CD4-positive, alpha-beta T cell treated with Interleukin-12 subunit alpha and Interleukin-12 subunit beta, for 1 hour (primary cell): ENCODE data around the gene NFAT5.
A peak's percentile ranks its signal among the peaks of the same experiment; 100 is the strongest.
"Not testable (repeated sequence)": the region's sequence is repeated elsewhere in the genome, so short reads cannot be mapped to it uniquely, and the experiment has no call there.

Experiments used
- DNase-seq: peaks from one replicate; pipeline ENCODE4 v3.0.0-alpha.2; 2020

Gene NFAT5

DNA sequence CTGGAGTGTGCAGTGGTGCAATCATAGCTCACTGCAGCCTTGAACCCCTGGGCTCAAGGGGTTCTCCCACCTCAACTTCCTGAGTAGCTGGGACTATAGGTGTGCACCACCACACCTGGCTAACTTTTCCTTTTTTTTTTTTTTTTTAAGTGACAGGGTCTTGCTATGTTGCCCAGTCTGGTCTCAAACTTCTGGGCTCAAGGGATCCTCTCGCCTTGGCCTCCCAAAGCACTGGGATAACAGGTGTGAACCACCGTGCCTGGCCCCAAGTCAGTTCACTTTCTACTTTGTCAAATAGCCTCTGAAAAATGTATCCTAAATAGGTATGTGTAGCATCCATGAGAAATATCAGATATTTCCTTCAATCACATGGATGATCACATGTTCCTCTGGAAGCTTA lies 9.9 kb upstream of the NFAT5 start:
- DNase-seq: no peak

DNA sequence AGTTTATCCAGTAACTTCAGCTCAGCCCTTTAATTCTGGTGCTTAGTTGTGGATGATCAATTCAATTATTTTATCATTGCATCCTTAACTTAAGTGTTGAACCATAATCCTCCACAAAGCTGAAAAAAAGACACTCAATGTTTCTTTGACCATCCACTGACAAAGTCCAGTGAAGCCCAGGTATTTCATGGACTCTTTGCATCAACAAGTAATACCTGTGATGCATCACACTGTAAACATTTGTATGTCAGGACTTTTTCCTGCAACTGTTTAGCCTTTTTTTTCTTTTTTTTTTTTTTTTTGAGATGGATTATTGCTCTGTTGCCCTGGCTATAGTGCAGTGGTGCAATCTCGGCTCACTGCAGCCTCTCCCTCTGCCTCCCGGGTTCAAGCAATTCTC lies 6.6 kb upstream of the NFAT5 start:
- no peak for DNase-seq

DNA sequence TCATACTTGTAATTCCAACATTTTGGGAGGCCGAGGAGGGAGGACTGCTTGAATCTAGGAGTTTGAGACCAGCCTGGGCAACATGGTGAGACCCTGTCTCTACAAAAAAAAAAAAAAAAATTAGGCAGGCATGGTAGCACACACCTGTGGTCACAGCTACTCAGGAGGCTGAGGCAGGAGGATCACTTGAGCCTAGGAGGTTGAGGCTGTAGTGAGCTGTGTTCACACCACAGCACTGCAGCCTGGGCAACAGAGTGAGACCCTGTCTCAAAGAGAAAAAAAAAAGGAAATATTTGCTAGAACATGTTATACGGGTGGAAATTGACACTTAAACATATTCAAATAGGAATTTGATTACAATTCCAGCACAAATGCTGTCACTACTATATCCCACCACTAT lies 4.4 kb upstream of the NFAT5 start:
- DNase-seq: not testable (repeated sequence)

DNA sequence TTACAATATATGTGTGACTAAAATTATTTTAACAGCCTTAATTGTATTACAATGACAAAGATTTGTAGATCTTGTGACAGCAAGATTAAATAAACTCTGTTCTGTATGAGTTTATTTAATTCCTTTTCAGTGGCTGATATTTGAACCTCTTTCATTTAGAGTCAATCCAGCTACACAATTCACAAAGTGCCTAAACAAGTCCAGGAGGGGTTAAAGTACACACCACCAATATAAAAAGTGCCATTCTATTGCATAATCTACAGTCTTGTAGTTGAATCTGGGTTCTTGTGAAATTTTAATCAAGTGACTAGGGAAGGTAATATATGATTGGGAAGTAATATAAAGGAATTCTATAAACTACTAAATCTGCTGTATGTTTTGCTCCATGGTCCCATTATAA lies 3.9 kb upstream of the NFAT5 start:
- DNase-seq: no peak

DNA sequence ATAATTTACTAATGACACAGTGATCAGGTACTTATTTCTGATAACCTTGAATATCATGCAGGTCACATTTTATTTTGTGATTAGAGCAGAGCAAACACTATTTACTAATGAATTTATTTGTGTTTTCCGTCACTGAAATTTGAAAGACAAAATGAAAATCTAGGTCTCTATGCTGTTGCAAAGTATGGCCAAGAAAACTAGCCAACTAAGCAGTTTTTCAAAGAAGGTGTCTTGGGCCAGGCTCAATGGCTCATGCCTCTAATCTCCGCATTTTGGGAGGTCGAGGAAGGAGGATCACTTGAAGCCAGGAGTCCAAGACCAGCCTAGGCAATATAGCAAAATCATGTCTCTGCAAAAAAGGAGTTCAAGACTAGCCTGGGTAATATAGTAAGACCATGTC lies 3.0 kb upstream of the NFAT5 start:
- DNase-seq: no peak

DNA sequence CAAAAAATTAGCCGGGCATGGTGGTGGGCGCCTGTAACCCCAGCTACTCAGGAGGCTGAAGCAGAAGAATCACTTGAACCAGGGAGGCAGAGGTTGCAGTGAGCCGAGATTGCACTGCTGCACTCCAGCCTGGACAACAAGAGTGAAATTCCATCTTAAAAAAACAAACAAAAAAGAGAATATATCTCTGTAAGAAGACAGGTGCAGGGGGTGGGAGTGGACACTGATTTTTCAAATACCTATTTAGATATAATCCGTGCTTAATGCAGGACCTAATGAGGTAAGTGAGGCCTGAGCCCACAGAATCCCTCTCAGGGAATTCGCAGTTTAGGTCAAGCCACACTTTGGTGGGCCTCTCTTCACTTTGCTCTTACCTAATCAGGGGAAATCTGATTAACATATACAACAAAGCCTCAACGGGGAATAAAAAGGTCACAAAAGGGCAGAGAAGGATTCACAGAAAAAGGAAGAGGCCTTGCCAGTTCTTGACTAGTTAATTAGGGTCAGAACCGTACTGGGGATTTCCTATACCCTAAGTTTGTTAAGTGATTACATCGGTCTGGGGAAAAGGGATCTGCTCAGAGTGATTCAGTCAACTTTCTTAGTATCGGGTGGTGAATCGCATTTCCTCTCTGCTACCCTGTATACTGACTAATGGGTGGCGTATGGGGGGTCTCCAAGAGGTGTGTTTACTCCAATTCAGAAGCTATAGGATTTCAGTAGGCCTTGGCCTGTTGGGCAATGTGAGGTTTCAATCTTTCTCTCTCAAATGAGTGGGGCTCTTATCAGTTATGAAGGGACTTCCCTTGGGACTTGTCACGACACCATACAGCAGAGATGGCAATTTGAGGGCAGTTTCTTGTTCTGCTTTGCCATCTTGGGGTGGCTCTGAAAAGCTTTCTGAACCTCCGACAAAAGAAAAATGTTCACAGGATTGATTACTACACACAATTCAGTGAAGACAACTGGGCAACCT lies 1.9 kb upstream of the NFAT5 start:
- peak; percentile 78 for DNase-seq

DNA sequence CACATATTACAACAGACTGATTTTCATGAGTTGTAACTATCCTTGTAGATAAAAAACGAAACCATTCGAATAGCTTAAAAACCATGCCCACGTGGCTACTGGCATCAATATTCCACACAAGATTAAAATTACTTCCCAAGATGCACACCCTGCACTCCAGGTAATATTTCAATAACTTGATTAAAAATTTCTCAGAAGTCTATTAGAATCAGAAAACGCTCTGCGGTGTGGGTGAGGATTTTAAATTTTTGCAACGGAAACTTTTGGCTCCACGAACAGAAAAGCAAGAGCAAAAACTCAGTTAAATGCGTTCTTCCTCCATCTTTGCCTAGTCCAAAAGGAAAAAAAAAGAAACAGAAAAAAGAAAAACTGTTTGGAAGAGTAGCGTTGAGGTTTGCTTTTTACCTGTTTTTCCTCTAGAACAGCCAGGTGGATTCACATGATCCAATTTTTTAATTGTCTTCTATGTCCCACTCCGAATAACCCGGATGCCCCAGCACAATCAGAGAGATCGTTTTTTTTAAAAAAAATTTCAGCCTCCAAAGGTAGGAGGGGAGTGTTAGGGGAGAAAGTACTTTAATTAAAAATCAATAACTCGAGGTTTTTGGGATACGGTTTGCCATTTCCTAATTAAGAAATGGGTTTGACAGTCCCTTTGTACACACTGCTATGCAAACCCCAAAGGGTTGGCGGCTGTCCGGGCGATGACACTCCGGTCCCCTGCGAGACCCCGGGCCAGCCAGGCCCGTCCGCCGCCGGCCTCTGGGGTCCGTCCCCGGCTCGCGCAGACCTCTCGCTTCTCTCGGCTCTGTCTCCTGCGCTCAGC lies 708 bp upstream of the NFAT5 start:
- DNase-seq: peak; percentile 13

DNA sequence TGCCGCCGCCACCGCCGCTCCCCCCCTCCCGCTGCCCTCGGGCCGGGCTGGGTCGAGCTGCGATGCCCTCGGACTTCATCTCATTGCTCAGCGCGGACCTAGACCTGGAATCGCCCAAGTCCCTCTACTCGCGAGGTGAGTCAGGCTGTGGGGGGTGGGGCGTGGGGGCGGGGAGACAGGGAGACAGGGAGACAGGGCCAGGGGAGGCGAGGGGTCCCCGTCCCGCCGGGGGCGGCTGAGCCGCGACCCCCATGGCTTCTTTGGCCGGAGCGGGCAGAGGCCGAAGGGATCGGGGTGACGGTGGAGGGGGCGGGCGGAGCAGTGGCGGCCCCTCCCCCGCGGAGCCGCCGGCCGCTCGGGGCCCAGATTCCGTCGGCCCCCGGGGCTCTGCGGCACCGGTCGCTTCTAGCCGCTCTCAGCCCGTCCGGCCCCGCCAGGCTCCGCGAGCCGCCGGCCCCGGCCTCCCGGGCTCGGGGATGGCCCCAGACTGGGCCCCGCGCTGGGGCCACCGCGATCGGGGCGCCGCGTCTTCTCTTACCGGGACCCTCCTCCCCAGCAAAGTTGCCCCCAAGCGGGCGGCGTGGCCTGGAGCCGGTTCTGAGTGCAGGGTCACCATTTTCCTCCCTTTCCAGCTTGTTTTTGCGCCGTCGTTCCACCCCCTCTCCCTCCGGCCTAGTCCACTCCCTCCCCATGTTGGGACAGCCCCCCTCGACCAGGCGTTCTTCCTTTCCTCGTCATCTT lies 644 bp downstream of the NFAT5 start:
- DNase-seq: no peak

DNA sequence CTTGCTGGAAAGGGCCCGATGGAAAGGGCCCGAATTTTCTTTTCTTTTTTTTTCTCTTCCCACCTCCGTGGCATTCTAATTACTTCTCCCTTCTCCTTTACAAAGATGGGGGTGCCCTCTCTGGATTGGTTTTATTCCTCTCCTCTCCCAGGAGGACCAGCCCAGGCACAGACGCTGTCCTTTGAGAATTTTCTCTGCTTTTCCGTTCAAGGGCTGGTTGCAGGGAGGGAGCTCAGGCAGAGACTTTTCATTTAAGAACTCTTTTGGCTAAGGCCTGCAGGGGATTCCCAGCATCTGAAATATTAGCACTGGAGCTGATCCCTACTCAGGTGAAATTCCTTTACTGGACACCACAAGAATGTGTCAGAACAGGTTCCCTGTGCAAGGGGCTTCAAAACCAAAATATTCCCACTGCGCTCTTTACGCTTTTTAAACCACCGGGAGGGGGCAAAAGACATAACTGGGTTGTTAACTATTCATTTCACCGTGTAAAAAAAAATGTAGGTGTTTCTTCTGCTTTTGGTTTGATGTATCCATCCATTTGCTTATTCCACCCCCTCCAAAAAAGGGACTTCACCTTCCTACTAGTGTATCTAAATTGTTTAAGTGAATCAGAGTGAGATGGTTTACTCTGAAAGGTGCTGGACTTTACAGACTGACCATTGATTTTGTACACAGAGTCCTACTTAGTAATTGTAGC lies 1.4 kb downstream of the NFAT5 start:
- peak; percentile 20 for DNase-seq

DNA sequence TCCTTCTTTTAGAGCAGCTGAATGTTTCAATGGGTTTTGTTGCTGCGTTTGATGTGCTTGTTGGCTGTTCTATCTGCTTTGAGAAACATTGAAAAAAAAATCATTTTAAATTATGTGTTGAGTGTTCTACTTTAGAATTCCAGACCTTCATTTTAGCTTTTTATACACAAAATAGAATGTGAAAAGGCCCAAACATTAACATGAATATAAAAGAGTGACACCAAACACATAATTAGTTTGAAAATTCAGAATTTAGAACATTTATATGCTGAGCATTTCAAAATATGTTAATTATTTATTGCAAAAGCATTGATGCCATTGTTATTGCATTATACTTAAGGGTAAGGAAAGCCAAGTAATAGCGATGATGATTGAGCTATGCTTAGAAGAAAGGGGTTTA lies 2.9 kb downstream of the NFAT5 start:
- no peak for DNase-seq

DNA sequence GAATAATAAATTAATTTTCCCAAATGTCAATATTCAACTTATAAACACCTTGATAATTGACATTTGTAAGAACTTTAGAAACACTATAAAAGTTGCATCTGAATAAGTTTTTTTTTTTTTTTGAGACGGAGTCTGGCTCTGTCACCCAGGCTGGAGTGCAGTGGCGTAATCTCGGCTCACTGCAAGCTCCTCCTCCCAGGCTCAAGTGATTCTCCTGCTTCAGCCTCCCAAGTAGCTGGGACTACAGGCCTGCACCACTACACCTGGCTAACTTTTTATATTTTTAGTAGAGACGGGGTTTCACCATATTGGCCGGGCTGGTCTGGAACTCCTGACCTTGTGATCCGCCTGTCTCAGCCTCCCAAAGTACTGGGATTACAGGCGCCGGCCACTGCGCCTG lies 13.0 kb downstream of the NFAT5 start:
- not testable (repeated sequence) for DNase-seq

DNA sequence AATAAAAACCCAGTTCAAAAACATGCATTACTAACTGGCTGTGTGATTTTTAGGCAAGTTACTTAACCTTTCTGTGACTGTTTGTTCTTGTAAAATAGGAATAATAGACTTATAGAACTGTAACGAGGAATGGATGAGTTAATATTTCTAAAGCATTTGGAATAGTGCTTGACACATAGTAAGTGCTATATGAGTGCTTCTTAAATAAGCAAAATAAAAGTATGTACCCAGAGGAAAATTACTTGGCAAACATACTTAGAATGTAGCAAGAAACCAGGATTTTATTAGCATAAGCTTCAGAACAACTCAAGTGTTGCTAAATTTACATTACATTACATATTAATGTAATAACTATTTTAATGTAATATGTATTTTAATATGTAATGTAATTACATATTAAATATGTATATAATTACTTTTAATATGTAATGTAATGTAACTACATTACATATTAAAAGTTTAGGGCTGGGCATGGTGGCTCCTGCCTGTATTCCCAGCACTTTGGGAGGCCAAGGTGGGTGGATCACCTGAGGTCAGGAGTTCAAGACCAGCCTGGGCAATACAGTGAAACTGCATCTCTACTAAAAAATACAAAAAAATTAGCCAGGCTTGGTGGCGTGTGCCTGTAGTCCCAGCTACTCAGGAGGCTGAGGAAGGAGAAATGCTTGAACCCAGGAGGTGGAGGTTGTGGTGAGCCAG lies 14.2 kb downstream of the NFAT5 start:
- DNase-seq: no peak

DNA sequence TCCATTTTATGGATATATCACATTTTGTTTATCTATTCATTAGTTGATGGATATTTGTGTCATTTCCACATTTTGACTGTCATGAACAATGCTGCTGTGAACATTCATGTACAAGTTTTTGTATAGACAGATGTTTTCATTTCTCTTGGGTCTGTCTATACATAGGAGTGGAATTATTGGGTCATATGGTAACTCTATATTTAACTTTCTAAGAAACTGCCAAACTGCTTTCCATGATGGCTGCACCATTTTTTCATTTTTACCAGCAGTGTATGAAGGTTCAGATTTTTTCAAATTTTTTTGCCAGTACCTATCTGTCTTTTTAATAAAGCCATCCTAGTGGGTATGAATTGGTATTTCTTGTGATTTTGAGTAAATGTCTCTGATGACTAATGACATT lies 15.5 kb downstream of the NFAT5 start:
- DNase-seq: no peak

DNA sequence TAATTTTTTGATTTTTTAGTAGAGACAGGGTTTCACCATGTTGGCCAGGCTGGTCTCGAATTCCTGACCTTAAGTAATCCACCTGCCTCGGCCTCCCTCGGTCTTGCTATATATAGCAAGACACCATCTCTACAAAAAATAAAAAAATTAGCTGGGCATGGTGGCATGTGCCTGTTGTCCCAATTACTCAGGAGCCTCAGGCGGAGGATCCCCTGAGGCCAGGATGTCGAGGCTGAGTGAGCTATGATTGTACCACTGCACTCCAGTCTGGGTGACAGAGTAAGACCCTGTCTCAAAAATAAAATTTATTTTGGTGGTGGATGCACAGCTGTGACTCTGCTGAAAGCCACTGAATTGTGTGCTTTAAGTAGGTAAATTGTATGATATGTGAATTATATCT lies 18.7 kb downstream of the NFAT5 start:
- DNase-seq: not testable (repeated sequence)

DNA sequence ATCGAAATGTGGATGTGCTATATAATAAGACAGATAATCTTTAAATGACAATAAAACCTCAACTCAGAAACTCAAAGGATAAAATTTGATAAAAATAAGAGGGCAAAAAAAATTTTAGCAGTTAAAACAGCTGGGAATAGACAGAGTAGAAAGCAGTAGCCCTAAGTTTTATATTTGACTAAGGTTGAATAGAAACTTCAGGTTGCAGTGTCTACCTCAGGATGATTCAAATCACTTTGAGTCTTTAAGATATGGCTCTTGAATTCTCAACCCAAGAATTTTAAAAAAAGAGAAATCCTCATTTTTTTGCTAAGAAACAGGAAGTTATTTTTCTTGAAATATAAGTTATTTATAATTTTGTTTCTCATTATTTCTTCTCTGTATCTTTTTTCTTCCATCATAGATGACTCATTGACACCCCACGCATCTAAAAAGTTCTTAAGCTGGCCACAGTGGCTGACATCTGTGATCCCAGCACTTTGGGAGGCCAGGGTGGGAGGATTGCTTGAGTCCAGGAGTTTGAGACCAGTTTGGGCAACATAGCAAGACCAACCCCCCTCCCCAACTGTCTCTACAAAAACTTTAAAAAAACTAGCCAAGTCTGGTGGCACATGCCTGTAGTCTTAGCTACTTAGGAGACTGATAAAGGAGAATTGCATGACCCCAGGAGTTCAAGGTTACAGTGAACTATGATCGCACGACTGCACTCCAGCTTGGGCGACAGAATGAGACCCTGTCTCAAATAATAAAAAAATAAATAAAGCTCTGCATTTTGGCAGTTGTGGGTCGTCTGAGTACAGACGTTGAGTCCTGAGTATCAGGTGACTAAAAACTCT lies 23.9 kb downstream of the NFAT5 start:
- DNase-seq: no peak

DNA sequence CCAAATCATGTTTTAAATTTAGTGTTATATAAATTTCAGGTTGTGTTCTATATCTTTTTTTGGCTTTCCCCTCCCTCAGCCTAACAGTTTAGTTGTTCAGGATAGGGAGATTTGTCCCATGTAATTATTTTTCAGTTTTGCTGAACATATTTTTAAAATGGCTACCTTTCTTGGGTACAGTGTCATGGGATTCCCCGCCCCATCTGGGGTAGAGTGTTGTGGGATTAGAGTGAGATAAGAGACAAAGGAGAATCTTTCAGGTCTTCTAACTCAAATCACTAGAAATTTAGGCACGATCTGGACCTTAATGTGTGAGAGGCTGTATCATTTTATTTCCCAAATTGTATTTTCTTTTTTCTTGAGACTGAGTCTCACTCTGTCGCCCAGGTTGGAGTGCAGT lies 24.8 kb downstream of the NFAT5 start:
- DNase-seq: no peak

DNA sequence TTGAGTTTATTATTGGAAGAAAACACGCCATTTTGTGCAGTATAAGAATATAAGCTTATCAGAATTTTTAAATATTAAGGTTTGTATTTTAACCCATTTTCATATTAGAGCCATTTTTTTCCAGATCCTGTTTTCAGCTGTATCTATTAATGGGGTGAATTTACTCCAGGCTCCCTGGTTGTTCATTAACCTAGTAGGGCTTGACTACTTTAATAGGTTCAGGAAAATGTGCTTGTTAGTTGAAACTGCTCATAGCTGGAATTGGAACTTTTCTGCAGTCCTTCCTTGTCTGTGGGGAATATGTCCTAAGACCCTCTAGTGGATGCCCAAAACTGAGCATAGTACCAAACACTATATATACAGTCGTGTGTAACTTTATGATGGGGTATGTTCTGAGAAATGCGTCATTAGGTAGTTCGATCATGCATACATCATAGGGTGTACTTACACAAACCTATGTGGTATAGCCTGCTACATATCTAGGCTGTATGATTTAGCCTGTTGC lies 28.0 kb downstream of the NFAT5 start:
- no peak for DNase-seq

DNA sequence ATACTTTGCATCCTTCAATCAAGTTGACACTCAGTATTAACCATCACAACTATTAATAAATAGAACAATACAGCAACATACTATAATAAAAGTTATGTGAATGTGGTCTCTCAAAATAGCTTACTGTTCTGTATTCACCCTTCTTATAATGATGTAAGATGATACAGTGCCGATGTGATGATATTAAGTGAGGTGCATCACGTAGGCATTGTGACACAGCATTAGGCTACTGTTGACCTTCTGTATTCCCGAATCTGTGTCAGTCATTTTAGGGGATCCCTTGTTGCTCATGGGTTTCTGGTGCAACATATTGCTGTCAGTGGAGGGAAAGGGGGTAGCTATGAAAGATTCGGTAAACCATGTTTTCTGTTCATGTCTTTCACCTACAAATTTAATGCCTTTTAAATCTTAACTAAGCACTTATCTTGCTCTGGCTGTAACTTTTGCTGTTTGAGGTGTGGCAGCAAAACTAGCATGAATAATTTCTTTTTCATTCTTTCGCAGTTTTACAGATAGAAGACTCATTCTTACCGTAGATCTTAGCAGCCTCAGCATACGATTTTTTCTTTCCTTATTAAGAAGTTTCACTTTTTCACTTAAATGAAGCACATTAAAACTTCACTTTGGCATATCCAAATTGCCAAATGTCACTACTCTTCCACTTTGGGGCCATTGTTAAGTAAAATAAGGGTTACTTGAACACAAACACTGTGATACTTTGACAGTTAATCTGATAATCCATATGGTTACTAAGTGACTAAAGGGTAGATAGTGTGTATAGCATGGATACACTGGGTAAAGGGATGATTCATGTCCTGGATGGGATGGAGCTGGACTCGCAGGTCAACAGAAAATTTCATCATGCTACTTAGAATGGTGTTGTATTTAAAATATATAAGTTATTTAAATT lies 29.6 kb downstream of the NFAT5 start:
- DNase-seq: no peak

DNA sequence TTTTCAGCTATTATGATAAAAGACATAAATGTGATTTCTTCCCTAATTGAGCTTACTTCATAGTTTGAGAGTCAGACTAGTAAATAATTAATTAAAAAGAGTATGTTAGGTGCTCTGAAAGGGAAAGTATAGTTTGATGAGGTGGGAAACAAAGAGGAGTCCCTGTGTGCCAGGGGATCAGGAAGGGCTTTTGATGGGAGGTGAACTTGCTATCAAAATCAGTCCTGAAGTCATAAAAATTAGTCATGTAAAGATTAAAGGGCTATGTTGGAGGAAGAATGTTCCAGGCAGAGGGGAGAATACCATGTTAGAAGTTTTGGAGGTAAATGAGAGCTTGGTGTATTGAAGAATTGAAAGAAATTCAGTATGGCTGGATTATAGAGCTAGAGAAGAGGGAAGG lies 31.0 kb downstream of the NFAT5 start:
- DNase-seq: no peak

DNA sequence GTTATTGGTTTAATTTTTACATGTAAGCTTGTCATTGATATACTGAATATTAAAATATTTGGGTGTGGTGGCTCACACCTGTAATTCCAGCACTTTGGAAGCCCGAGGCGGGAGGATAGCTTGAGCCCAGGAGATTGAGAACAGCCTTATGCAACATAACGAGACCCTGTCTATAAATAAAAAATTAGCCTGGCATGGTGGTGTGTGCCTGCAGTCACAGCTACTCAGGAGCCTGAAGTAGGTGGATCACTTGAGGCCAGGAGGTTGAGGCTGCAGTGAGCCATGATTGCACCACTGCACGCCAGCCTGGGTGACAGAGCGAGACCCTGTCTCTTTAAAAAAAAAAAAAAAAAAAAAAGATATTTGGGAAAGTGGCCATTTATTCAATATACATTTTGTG lies 32.3 kb downstream of the NFAT5 start:
- no peak for DNase-seq
